ENCODE results near the gene AKR1C2.
A peak's percentile ranks its signal among the peaks of the same experiment; 100 is the strongest.
"Not testable (repeated sequence)": the region's sequence is repeated elsewhere in the genome, so short reads cannot be mapped to it uniquely, and the experiment has no call there.

AKR1C2 gene

GRCh38 chr10:4956088-4956487 lies 47.6 kb downstream of the AKR1C2 start:
- not testable (repeated sequence) for H3K4me3 ChIP-seq (ENCODE audit: low read length); DNase-seq (ENCODE audit: low read depth, low spot score); H3K9me3 ChIP-seq (ENCODE audit: control insufficient read depth, insufficient read depth, low read length); H3K4me1 ChIP-seq (ENCODE audit: control insufficient read depth, insufficient read depth, low read length); H3K27me3 ChIP-seq (ENCODE audit: control insufficient read depth, insufficient read depth, low read length); H3K36me3 ChIP-seq (ENCODE audit: control insufficient read depth, insufficient read depth, low read length); H3K27ac ChIP-seq (ENCODE audit: low read length)
- WGBS (ENCODE audit: insufficient coverage, insufficient read length): no CpG with 5 or more reads among the region's 7 CpGs

- H3K4me1 ChIP-seq (ENCODE audit: control insufficient read depth, insufficient read depth, low read length): no peaks in the 10 kb centered on the region
- no peaks in the 10 kb centered on the region for H3K27me3 ChIP-seq (ENCODE audit: control insufficient read depth, insufficient read depth, low read length)
- DNase-seq (ENCODE audit: low read depth, low spot score): no peak
- H3K27ac ChIP-seq (ENCODE audit: low read length): no peak overlapping the region
- no peak overlapping the region for H3K4me3 ChIP-seq (ENCODE audit: low read length)
- H3K36me3 ChIP-seq (ENCODE audit: control insufficient read depth, insufficient read depth, low read length): no peaks in the 10 kb centered on the region
- no peaks in the 10 kb centered on the region for H3K9me3 ChIP-seq (ENCODE audit: control insufficient read depth, insufficient read depth, low read length)
These were observed 50.3 kb downstream of the AKR1C2 start for GRCh38 chr10:4953405-4953804.

- not testable (repeated sequence) for DNase-seq (ENCODE audit: low read depth, low spot score); H3K27ac ChIP-seq (ENCODE audit: low read length); H3K36me3 ChIP-seq (ENCODE audit: control insufficient read depth, insufficient read depth, low read length); H3K27me3 ChIP-seq (ENCODE audit: control insufficient read depth, insufficient read depth, low read length); H3K9me3 ChIP-seq (ENCODE audit: control insufficient read depth, insufficient read depth, low read length); H3K4me3 ChIP-seq (ENCODE audit: low read length); H3K4me1 ChIP-seq (ENCODE audit: control insufficient read depth, insufficient read depth, low read length)
- no CpG with 5 or more reads among the region's 5 CpGs for WGBS (ENCODE audit: insufficient coverage, insufficient read length)
These were observed 52.0 kb downstream of the AKR1C2 start for GRCh38 chr10:4951512-4952162.

- no peak overlapping the region for H3K27ac ChIP-seq (ENCODE audit: low read length)
- H3K36me3 ChIP-seq (ENCODE audit: control insufficient read depth, insufficient read depth, low read length): no peaks in the 10 kb centered on the region
- H3K27me3 ChIP-seq (ENCODE audit: control insufficient read depth, insufficient read depth, low read length): no peaks in the 10 kb centered on the region
- no peak for DNase-seq (ENCODE audit: low read depth, low spot score)
- H3K4me3 ChIP-seq (ENCODE audit: low read length): no peak overlapping the region
- peaks cover 5% of the 10 kb centered on the region; the same call in 1 of the 2 replicates for H3K4me1 ChIP-seq (ENCODE audit: control insufficient read depth, insufficient read depth, low read length)
- no CpG with 5 or more reads among the region's 5 CpGs for WGBS (ENCODE audit: insufficient coverage, insufficient read length)
- no peaks in the 10 kb centered on the region for H3K9me3 ChIP-seq (ENCODE audit: control insufficient read depth, insufficient read depth, low read length)
These were observed 55.7 kb downstream of the AKR1C2 start for GRCh38 chr10:4947635-4948596.

- Histone ChIP-seq H3K27ac (ENCODE audit: low read length) (no peak overlapping the region), H3K4me1 (ENCODE audit: control insufficient read depth, insufficient read depth, low read length) (peaks cover 5% of the 10 kb centered on the region; the same call in 1 of the 2 replicates), H3K36me3 (ENCODE audit: control insufficient read depth, insufficient read depth, low read length) (no peaks in the 10 kb centered on the region), H3K4me3 (ENCODE audit: low read length) (no peak overlapping the region), H3K27me3 (ENCODE audit: control insufficient read depth, insufficient read depth, low read length) (no peaks in the 10 kb centered on the region), H3K9me3 (ENCODE audit: control insufficient read depth, insufficient read depth, low read length) (no peaks in the 10 kb centered on the region)
- no peak for DNase-seq (ENCODE audit: low read depth, low spot score)
These were observed 56.5 kb downstream of the AKR1C2 start for GRCh38 chr10:4947039-4947634.

GRCh38 chr10:4945766-4946717 lies 57.6 kb downstream of the AKR1C2 start:
- no peak for DNase-seq (ENCODE audit: low read depth, low spot score)
- Histone ChIP-seq H3K4me3 (ENCODE audit: low read length) (no peak overlapping the region), H3K36me3 (ENCODE audit: control insufficient read depth, insufficient read depth, low read length) (no peaks in the 10 kb centered on the region), H3K27me3 (ENCODE audit: control insufficient read depth, insufficient read depth, low read length) (no peaks in the 10 kb centered on the region), H3K4me1 (ENCODE audit: control insufficient read depth, insufficient read depth, low read length) (peaks cover 5% of the 10 kb centered on the region; the same call in 1 of the 2 replicates), H3K27ac (ENCODE audit: low read length) (no peak overlapping the region), H3K9me3 (ENCODE audit: control insufficient read depth, insufficient read depth, low read length) (no peaks in the 10 kb centered on the region)
- WGBS (ENCODE audit: insufficient coverage, insufficient read length): no CpG with 5 or more reads among the region's 2 CpGs

GRCh38 chr10:4944841-4945240 lies 58.8 kb downstream of the AKR1C2 start:
- WGBS (ENCODE audit: insufficient coverage, insufficient read length): no CpG with 5 or more reads among the region's 1 CpG
- Histone ChIP-seq H3K9me3 (ENCODE audit: control insufficient read depth, insufficient read depth, low read length) (no peaks in the 10 kb centered on the region), H3K36me3 (ENCODE audit: control insufficient read depth, insufficient read depth, low read length) (no peaks in the 10 kb centered on the region), H3K4me1 (ENCODE audit: control insufficient read depth, insufficient read depth, low read length) (peaks cover 5% of the 10 kb centered on the region; the same call in 1 of the 2 replicates), H3K27me3 (ENCODE audit: control insufficient read depth, insufficient read depth, low read length) (no peaks in the 10 kb centered on the region), H3K27ac (ENCODE audit: low read length) (peak overlapping the region; percentile 31), H3K4me3 (ENCODE audit: low read length) (no peak overlapping the region)
- DNase-seq (ENCODE audit: low read depth, low spot score): no peak

- DNase-seq (ENCODE audit: low read depth, low spot score): no peak
- no peak overlapping the region for H3K4me3 ChIP-seq (ENCODE audit: low read length)
- peaks cover 5% of the 10 kb centered on the region; the same call in 1 of the 2 replicates for H3K4me1 ChIP-seq (ENCODE audit: control insufficient read depth, insufficient read depth, low read length)
- H3K9me3 ChIP-seq (ENCODE audit: control insufficient read depth, insufficient read depth, low read length): no peaks in the 10 kb centered on the region
- H3K27me3 ChIP-seq (ENCODE audit: control insufficient read depth, insufficient read depth, low read length): no peaks in the 10 kb centered on the region
- H3K27ac ChIP-seq (ENCODE audit: low read length): no peak overlapping the region
- no peaks in the 10 kb centered on the region for H3K36me3 ChIP-seq (ENCODE audit: control insufficient read depth, insufficient read depth, low read length)
- no CpG with 5 or more reads among the region's 2 CpGs for WGBS (ENCODE audit: insufficient coverage, insufficient read length)
These were observed 59.8 kb downstream of the AKR1C2 start for GRCh38 chr10:4943821-4944220.

- not testable (repeated sequence) for H3K4me1 ChIP-seq (ENCODE audit: control insufficient read depth, insufficient read depth, low read length); H3K27me3 ChIP-seq (ENCODE audit: control insufficient read depth, insufficient read depth, low read length); DNase-seq (ENCODE audit: low read depth, low spot score); H3K27ac ChIP-seq (ENCODE audit: low read length); H3K4me3 ChIP-seq (ENCODE audit: low read length); H3K36me3 ChIP-seq (ENCODE audit: control insufficient read depth, insufficient read depth, low read length); H3K9me3 ChIP-seq (ENCODE audit: control insufficient read depth, insufficient read depth, low read length)
These were observed 60.2 kb downstream of the AKR1C2 start for GRCh38 chr10:4943416-4943815.

- not testable (repeated sequence) for H3K4me3 ChIP-seq (ENCODE audit: low read length); H3K36me3 ChIP-seq (ENCODE audit: control insufficient read depth, insufficient read depth, low read length); H3K27ac ChIP-seq (ENCODE audit: low read length); H3K9me3 ChIP-seq (ENCODE audit: control insufficient read depth, insufficient read depth, low read length); H3K27me3 ChIP-seq (ENCODE audit: control insufficient read depth, insufficient read depth, low read length); H3K4me1 ChIP-seq (ENCODE audit: control insufficient read depth, insufficient read depth, low read length); DNase-seq (ENCODE audit: low read depth, low spot score)
- WGBS (ENCODE audit: insufficient coverage, insufficient read length): no CpG with 5 or more reads among the region's 2 CpGs
These were observed 60.7 kb downstream of the AKR1C2 start for GRCh38 chr10:4942931-4943330.
